SH-SY5Y (cell line): ENCODE results near the gene TAS1R1.

Experiments
- GATA2 ChIP-seq: IDR thresholded peaks from 2 replicates; pipeline ENCODE4 v1.6.1; 2011; ENCODE audit warnings: mild to moderate bottlenecking, low read depth, low read length
- GATA3 ChIP-seq: IDR thresholded peaks from 2 replicates; pipeline ENCODE4 v1.6.1; 2011; ENCODE audit warnings: low read depth, mild to moderate bottlenecking, low read length, moderate library complexity

- TF ChIP-seq GATA3 (no peak), GATA2 (no peak)
Measured at GRCh38 chr1:6528492-6528891, 26.6 kb upstream of the TAS1R1 start.
